OCI-LY1 (cell line): ENCODE data around the gene FBXW2.

Experiments
- H2AFZ ChIP-seq: fragments of 200-600 bp; sonication (generic), shearing (Covaris generic); 2 replicates; pipeline ENCODE4 v1.6.0; 2014; ENCODE audit warnings: antibody characterized with exemption, mild to moderate bottlenecking, low read length
- H3F3A ChIP-seq: fragments of 200-600 bp; sonication (generic), shearing (Covaris generic); 2 replicates; pipeline ENCODE4 v1.6.0; 2014; ENCODE audit warnings: mild to moderate bottlenecking, antibody characterized with exemption, low read length, moderate library complexity; ENCODE audit not compliant: insufficient read depth
- H3K27ac ChIP-seq: fragments of 200-600 bp; sonication (generic); 2 replicates; pipeline ENCODE4 v1.5.1; 2014; ENCODE audit warnings: low read length, mixed run types, mild to moderate bottlenecking, low read depth; ENCODE audit not compliant: poor library complexity, severe bottlenecking
- H3K27me3 ChIP-seq: fragments of 200-600 bp; sonication (generic); 2 replicates; pipeline ENCODE4 v1.6.0; 2014; ENCODE audit warnings: antibody characterized with exemption, mild to moderate bottlenecking, low read length, moderate library complexity; ENCODE audit not compliant: insufficient read depth
- H3K36me3 ChIP-seq: fragments of 200-600 bp; sonication (generic); 2 replicates; pipeline ENCODE4 v1.6.1; 2014; ENCODE audit warnings: mild to moderate bottlenecking, antibody characterized with exemption, low read length, moderate library complexity, mixed read lengths; ENCODE audit not compliant: insufficient read depth
- H3K4me1 ChIP-seq: fragments of 200-600 bp; sonication (generic); 2 replicates; pipeline ENCODE4 v1.5.1; 2014; ENCODE audit warnings: mild to moderate bottlenecking, low read length, moderate library complexity; ENCODE audit not compliant: insufficient read depth, severe bottlenecking
- H3K4me2 ChIP-seq: fragments of 200-600 bp; sonication (generic), shearing (Covaris generic); 2 replicates; pipeline ENCODE4 v1.6.1; 2014; ENCODE audit warnings: low read length
- H3K4me3 ChIP-seq: fragments of 200-600 bp; sonication (generic); 2 replicates; pipeline ENCODE4 v1.5.1; 2014; ENCODE audit warnings: low read length, low read depth, mild to moderate bottlenecking, mixed read lengths; ENCODE audit not compliant: poor library complexity, severe bottlenecking
- H3K79me2 ChIP-seq: fragments of 200-600 bp; shearing (Covaris generic); 2 replicates; pipeline ENCODE4 v1.6.1; 2016; ENCODE audit warnings: mixed run types, low read length, mixed read lengths; ENCODE audit not compliant: insufficient read depth
- H3K9ac ChIP-seq: fragments of 200-600 bp; sonication (generic), shearing (Covaris generic); 2 replicates; pipeline ENCODE4 v1.6.1; 2014; ENCODE audit warnings: mild to moderate bottlenecking, low read length, mixed read lengths
- H3K9me2 ChIP-seq: fragments of 200-600 bp; sonication (generic), shearing (Covaris generic); 2 replicates; pipeline ENCODE4 v1.6.1; 2014; ENCODE audit warnings: low read depth, mild to moderate bottlenecking, low read length, mixed read lengths
- H3K9me3 ChIP-seq: fragments of 200-600 bp; shearing (Covaris generic); 2 replicates; pipeline ENCODE4 v1.6.1; 2014; ENCODE audit warnings: low read length, mixed read lengths
- H4K20me1 ChIP-seq: fragments of 200-600 bp; sonication (generic), shearing (Covaris generic); 2 replicates; pipeline ENCODE4 v1.6.0; 2016; ENCODE audit warnings: mild to moderate bottlenecking, low read length; ENCODE audit not compliant: insufficient read depth
- CTCF ChIP-seq: fragments of 200-600 bp; sonication (generic), shearing (Covaris generic); IDR thresholded peaks from 2 replicates; pipeline ENCODE4 v1.5.1; 2017; ENCODE audit warnings: mild to moderate bottlenecking, antibody characterized with exemption, low read length, moderate library complexity, mixed read lengths
- EZH2 ChIP-seq: fragments of 200-600 bp; sonication (generic), shearing (Covaris generic); IDR thresholded peaks from 2 replicates; pipeline ENCODE4 v1.8.0; 2017; ENCODE audit warnings: borderline replicate concordance, mixed run types, mild to moderate bottlenecking, antibody characterized with exemption, low read length, moderate library complexity, mixed read lengths

FBXW2 gene

GRCh38 chr9:120837921-120838320 lies 44.7 kb upstream of the FBXW2 start:
- Histone ChIP-seq H3K9me2 (no peaks in the 10 kb centered on the region), H3K9ac (no peak overlapping the region), H3K4me1 (peaks cover 11% of the 10 kb centered on the region), H3K36me3 (peaks cover 49% of the 10 kb centered on the region), H3K79me2 (peaks cover 37% of the 10 kb centered on the region), H3F3A (no peaks in the 10 kb centered on the region), H3K27ac (no peak overlapping the region), H3K4me3 (no peak overlapping the region), H3K27me3 (no peaks in the 10 kb centered on the region), H3K9me3 (no peaks in the 10 kb centered on the region), H2AFZ (no peak overlapping the region), H4K20me1 (no peaks in the 10 kb centered on the region), H3K4me2 (no peak overlapping the region)
- TF ChIP-seq EZH2 = no peak
- TF ChIP-seq CTCF = no peak

- Histone ChIP-seq H3K4me1 (no peaks in the 10 kb centered on the region), H3K9me3 (no peaks in the 10 kb centered on the region), H3K36me3 (peaks cover 73% of the 10 kb centered on the region), H4K20me1 (no peaks in the 10 kb centered on the region), H3K9ac (no peak overlapping the region), H3K79me2 (peaks cover 10% of the 10 kb centered on the region), H3K27ac (no peak overlapping the region), H3K4me3 (no peak overlapping the region), H3K9me2 (no peaks in the 10 kb centered on the region), H2AFZ (no peak overlapping the region), H3K4me2 (no peak overlapping the region), H3F3A (no peaks in the 10 kb centered on the region), H3K27me3 (no peaks in the 10 kb centered on the region)
- TF ChIP-seq EZH2 = no peak
- TF ChIP-seq CTCF = no peak
Measured at GRCh38 chr9:120833325-120833724, 40.1 kb upstream of the FBXW2 start.

GRCh38 chr9:120832807-120833206 lies 39.6 kb upstream of the FBXW2 start:
- no peaks in the 10 kb centered on the region for H4K20me1 ChIP-seq
- no peaks in the 10 kb centered on the region for H3K9me3 ChIP-seq
- H3K27me3 ChIP-seq = no peaks in the 10 kb centered on the region
- H3K36me3 ChIP-seq = peaks cover 73% of the 10 kb centered on the region
- no peak overlapping the region for H3K9ac ChIP-seq
- no peak overlapping the region for H2AFZ ChIP-seq
- no peak for TF ChIP-seq EZH2
- no peak for TF ChIP-seq CTCF
- no peak overlapping the region for H3K4me2 ChIP-seq
- no peak overlapping the region for H3K4me3 ChIP-seq
- no peak overlapping the region for H3K27ac ChIP-seq
- no peaks in the 10 kb centered on the region for H3K4me1 ChIP-seq
- H3F3A ChIP-seq = no peaks in the 10 kb centered on the region
- no peaks in the 10 kb centered on the region for H3K9me2 ChIP-seq
- H3K79me2 ChIP-seq = peaks cover 6% of the 10 kb centered on the region
